Activated CD8-positive, alpha-beta T cell treated with anti-CD3 and anti-CD28 coated beads, Interleukin-2, amount 10 ng/mL, durations not matched to agents 7 days and 5 days (primary cell): ENCODE data around the gene CRMP1. TPM values are rescaled to one million over a fixed set of nuclear protein-coding genes. Genes with fewer than 3 reads are reported as not detected.

Experiments
- ATAC-seq: fragments of 150-1000 bp; cut with Tn5 transposase; one replicate; pipeline ENCODE4 v1.10.0; 2021; ENCODE audit warnings: moderate library complexity
- CTCF ChIA-PET: fragments of 350-600 bp; sonication (Branson Sonifier 250); formaldehyde crosslinking; loops from one replicate; lab custom pipeline; 2021; ENCODE audit warnings: antibody characterized with exemption; lab: Charles Lee
- POLR2A ChIA-PET: fragments of 350-600 bp; sonication (Branson Sonifier 250); formaldehyde crosslinking; loops from one replicate; lab custom pipeline; 2021; ENCODE audit warnings: antibody characterized with exemption; lab: Charles Lee
- DNase-seq: peaks from one replicate; pipeline ENCODE4 v3.0.0-alpha.2; 2020
- H3K27ac Mint-ChIP-seq: one replicate; pipeline ENCODE4 v1.8.0; 2021; ENCODE audit warnings: mild to moderate bottlenecking, mixed read lengths
- H3K27me3 Mint-ChIP-seq: one replicate; pipeline ENCODE4 v1.8.0; 2021; ENCODE audit warnings: low read depth, mixed read lengths
- H3K36me3 Mint-ChIP-seq: one replicate; pipeline ENCODE4 v1.8.0; 2021; ENCODE audit warnings: low read depth, mixed read lengths
- H3K4me1 Mint-ChIP-seq: one replicate; pipeline ENCODE4 v1.8.0; 2021; ENCODE audit warnings: low read depth, mixed read lengths
- H3K4me3 Mint-ChIP-seq: one replicate; pipeline ENCODE4 v1.8.0; 2021; ENCODE audit warnings: mild to moderate bottlenecking, mixed read lengths
- H3K9me3 Mint-ChIP-seq: one replicate; pipeline ENCODE4 v1.8.0; 2022; ENCODE audit warnings: mixed read lengths; ENCODE audit not compliant: insufficient read depth
- total RNA-seq, 2 experiments: library from RNA; stranded (reverse); gene quantifications; one replicate each; pipeline ENCODE4 v1.2.3, GENCODE V29; 2021

The CRMP1 gene
- total RNA-seq, 2 experiments from 2014 or later, result not detected

DNA sequence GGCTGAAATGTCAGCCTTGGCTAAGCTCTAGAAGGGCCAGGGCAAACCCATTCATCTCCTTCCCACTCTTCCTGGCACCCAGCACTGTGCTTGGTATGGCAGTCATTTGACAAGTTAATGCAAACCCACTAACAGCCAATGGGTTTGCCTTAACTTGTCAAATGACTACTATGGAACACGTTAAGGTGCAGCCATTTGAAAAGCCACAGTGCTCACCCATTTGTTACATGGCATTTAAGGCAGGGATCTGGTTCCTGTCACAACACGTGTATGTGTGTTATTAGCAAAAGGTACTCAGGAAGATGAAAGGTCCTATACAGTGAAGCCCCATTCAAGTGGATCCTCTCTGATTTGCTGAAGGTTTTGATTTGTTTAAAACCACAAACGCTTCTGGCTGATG lies 7.2 kb downstream of the CRMP1 start:
- Mint-ChIP-seq H3K4me1 (peaks cover 7% of the 10 kb centered on the region), H3K9me3 (no peaks in the 10 kb centered on the region), H3K27ac (no peak overlapping the region), H3K4me3 (no peak overlapping the region), H3K27me3 (peaks cover 52% of the 10 kb centered on the region), H3K36me3 (no peaks in the 10 kb centered on the region)
- no peak for DNase-seq
- POLR2A ChIA-PET, result no interaction called here
- ATAC-seq, result no peak
- CTCF ChIA-PET, result no interaction called here

- H3K27ac Mint-ChIP-seq, result no peak overlapping the region
- no peaks in the 10 kb centered on the region for H3K36me3 Mint-ChIP-seq
- ChIA-PET POLR2A (no interaction called here), CTCF (no interaction called here)
- H3K4me3 Mint-ChIP-seq, result no peak overlapping the region
- no peaks in the 10 kb centered on the region for H3K9me3 Mint-ChIP-seq
- peaks cover 51% of the 10 kb centered on the region for H3K27me3 Mint-ChIP-seq
- DNase-seq, result no peak
- ATAC-seq, result no peak
- H3K4me1 Mint-ChIP-seq, result peaks cover 7% of the 10 kb centered on the region
Observed at GRCh38 chr4:5884796-5885195, 8.1 kb downstream of the CRMP1 start.

DNA sequence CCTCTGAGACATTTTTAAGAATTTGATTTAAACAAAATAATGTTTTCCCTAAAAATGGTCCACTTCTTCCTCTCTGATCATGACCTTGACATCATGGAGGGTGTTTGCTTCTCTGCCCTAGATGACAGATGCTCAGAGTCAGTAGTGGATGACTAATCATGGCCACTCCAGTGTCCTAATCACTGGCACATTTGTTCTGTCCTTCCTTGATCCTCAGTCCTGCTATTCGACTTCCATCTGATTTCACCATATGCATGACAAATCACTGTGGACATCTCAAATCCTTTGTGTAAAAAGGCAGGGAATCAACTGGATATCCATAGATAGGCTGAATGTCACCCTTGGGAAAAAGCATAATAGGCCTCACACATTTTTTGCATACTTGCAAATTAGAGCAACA lies 9.0 kb downstream of the CRMP1 start:
- peaks cover 6% of the 10 kb centered on the region for H3K4me1 Mint-ChIP-seq
- H3K27ac Mint-ChIP-seq, result no peak overlapping the region
- no peaks in the 10 kb centered on the region for H3K36me3 Mint-ChIP-seq
- CTCF ChIA-PET, result no interaction called here
- H3K27me3 Mint-ChIP-seq, result peaks cover 45% of the 10 kb centered on the region
- POLR2A ChIA-PET, result no interaction called here
- ATAC-seq, result no peak
- DNase-seq, result no peak
- no peak overlapping the region for H3K4me3 Mint-ChIP-seq
- no peaks in the 10 kb centered on the region for H3K9me3 Mint-ChIP-seq

GRCh38 chr4:5882947-5883346 lies 9.9 kb downstream of the CRMP1 start:
- Mint-ChIP-seq H3K9me3 (no peaks in the 10 kb centered on the region), H3K27me3 (peaks cover 42% of the 10 kb centered on the region), H3K27ac (no peak overlapping the region), H3K36me3 (no peaks in the 10 kb centered on the region), H3K4me3 (no peak overlapping the region), H3K4me1 (peaks cover 4% of the 10 kb centered on the region)
- ChIA-PET CTCF (no interaction called here), POLR2A (no interaction called here)
- no peak for DNase-seq
- ATAC-seq, result no peak

DNA sequence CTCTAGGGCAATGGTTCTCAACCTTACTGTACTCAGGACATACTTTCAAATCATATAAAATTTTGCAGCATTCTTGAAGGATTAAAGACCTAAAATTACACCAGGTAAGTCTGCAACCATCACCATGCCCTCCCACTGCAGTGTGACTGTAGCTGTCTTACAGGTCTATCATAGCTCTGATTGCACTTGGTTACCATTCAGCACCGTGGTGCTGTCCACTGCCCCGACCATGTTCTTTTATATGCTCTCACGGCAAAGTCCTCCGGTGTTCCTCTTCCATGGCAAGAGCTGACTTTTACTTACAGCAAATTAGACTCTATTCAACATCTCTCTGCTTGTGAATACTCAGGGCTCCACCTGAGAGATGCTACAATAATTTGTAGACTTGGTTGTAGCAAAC lies 11.5 kb downstream of the CRMP1 start:
- Mint-ChIP-seq H3K27me3 (peaks cover 31% of the 10 kb centered on the region), H3K9me3 (no peaks in the 10 kb centered on the region), H3K4me1 (no peaks in the 10 kb centered on the region), H3K4me3 (no peak overlapping the region), H3K27ac (no peak overlapping the region), H3K36me3 (no peaks in the 10 kb centered on the region)
- ATAC-seq (no peak), DNase-seq (no peak)
- ChIA-PET CTCF (interaction anchor here (1.0 kb wide), 1 partner anchor 11 kb away, joined by 3 read pairs; no protein-coding TSS in a partner anchor), POLR2A (no interaction called here)

DNA sequence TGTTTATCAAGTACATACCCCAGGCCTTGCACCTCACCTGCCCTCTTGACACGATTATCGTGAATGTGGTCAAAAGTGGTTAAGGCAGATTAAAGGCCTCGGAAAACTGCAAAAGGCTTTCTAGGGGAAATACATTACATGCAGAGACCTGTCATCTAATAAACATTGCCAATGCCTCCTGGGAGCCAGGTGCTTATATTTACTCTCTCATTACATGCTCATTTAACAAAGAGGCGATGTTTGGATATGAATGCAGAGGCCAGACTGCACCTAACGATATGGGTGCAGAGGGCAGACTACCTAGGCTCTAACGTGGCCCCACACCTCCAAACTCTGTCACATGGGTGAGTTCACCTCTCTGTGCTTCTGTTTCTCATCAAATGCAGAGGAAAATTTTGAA lies 14.5 kb downstream of the CRMP1 start:
- H3K27ac Mint-ChIP-seq, result no peak overlapping the region
- no peaks in the 10 kb centered on the region for H3K9me3 Mint-ChIP-seq
- no peaks in the 10 kb centered on the region for H3K36me3 Mint-ChIP-seq
- H3K4me1 Mint-ChIP-seq, result no peaks in the 10 kb centered on the region
- peaks cover 20% of the 10 kb centered on the region for H3K27me3 Mint-ChIP-seq
- ChIA-PET POLR2A (no interaction called here), CTCF (no interaction called here)
- H3K4me3 Mint-ChIP-seq, result no peak overlapping the region
- ATAC-seq (no peak), DNase-seq (no peak)

GRCh38 chr4:5877392-5877791 lies 15.5 kb downstream of the CRMP1 start:
- no peaks in the 10 kb centered on the region for H3K36me3 Mint-ChIP-seq
- ChIA-PET CTCF (no interaction called here), POLR2A (no interaction called here)
- no peak overlapping the region for H3K4me3 Mint-ChIP-seq
- no peak for DNase-seq
- ATAC-seq, result no peak
- peaks cover 16% of the 10 kb centered on the region for H3K27me3 Mint-ChIP-seq
- no peaks in the 10 kb centered on the region for H3K4me1 Mint-ChIP-seq
- no peak overlapping the region for H3K27ac Mint-ChIP-seq
- no peaks in the 10 kb centered on the region for H3K9me3 Mint-ChIP-seq

- Mint-ChIP-seq H3K4me1 (peaks cover 9% of the 10 kb centered on the region), H3K27me3 (peaks cover 11% of the 10 kb centered on the region), H3K9me3 (peaks cover 3% of the 10 kb centered on the region), H3K4me3 (no peak overlapping the region), H3K27ac (no peak overlapping the region), H3K36me3 (no peaks in the 10 kb centered on the region)
- CTCF ChIA-PET, result no interaction called here
- POLR2A ChIA-PET, result no interaction called here
- DNase-seq (no peak), ATAC-seq (no peak)
Observed at GRCh38 chr4:5874811-5875449, 18.0 kb downstream of the CRMP1 start.

DNA sequence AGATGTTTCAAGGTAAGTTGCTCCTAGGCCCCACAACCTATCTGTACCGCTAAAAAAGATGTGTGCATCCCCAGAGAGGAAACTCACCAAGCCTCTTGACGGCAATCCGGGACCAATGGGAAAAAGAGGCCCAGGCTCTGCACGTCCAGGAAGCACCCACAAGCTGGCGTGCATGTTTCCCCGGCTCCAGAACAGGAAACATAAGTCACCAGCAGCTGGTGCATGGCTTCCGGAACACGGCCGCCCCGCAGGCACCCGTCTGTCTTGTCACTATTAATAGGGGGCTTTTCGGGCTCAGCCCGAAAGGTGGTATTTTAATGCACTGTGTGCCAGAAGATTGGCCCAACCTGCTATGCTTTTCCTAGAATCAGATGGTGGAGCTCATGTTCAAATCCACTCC lies 22.2 kb downstream of the CRMP1 start:
- Mint-ChIP-seq H3K27me3 (peaks cover 13% of the 10 kb centered on the region), H3K4me1 (peaks cover 25% of the 10 kb centered on the region), H3K4me3 (no peak overlapping the region), H3K9me3 (peaks cover 3% of the 10 kb centered on the region), H3K27ac (no peak overlapping the region), H3K36me3 (no peaks in the 10 kb centered on the region)
- ChIA-PET CTCF (interaction anchor here (1.2 to 1.4 kb wide), 2 partner anchors 10 to 46 kb away, joined by 3 read pairs; no protein-coding TSS in a partner anchor), POLR2A (no interaction called here)
- DNase-seq (no peak), ATAC-seq (no peak)

GRCh38 chr4:5869966-5870619 lies 22.8 kb downstream of the CRMP1 start:
- Mint-ChIP-seq H3K4me3 (no peak overlapping the region), H3K9me3 (peaks cover 3% of the 10 kb centered on the region), H3K4me1 (peaks cover 27% of the 10 kb centered on the region), H3K27ac (no peak overlapping the region), H3K27me3 (peaks cover 13% of the 10 kb centered on the region), H3K36me3 (no peaks in the 10 kb centered on the region)
- ChIA-PET CTCF (interaction anchor here (1.2 to 1.4 kb wide), 2 partner anchors 11 to 46 kb away, joined by 3 read pairs; no protein-coding TSS in a partner anchor), POLR2A (no interaction called here)
- ATAC-seq (no peak), DNase-seq (no peak)

GRCh38 chr4:5867866-5868265 lies 25.0 kb downstream of the CRMP1 start:
- ChIA-PET CTCF (no interaction called here), POLR2A (no interaction called here)
- no peaks in the 10 kb centered on the region for H3K36me3 Mint-ChIP-seq
- H3K4me3 Mint-ChIP-seq, result no peak overlapping the region
- ATAC-seq (no peak), DNase-seq (no peak)
- H3K27me3 Mint-ChIP-seq, result peaks cover 8% of the 10 kb centered on the region
- H3K4me1 Mint-ChIP-seq, result peaks cover 43% of the 10 kb centered on the region
- no peak overlapping the region for H3K27ac Mint-ChIP-seq
- H3K9me3 Mint-ChIP-seq, result peaks cover 3% of the 10 kb centered on the region

GRCh38 chr4:5866841-5867813 lies 25.8 kb downstream of the CRMP1 start:
- ChIA-PET POLR2A (no interaction called here), CTCF (no interaction called here)
- H3K36me3 Mint-ChIP-seq, result no peaks in the 10 kb centered on the region
- peak overlapping the region; percentile 7 for H3K4me3 Mint-ChIP-seq
- peaks cover 43% of the 10 kb centered on the region for H3K4me1 Mint-ChIP-seq
- peaks cover 8% of the 10 kb centered on the region for H3K27me3 Mint-ChIP-seq
- DNase-seq, result no peak
- peak overlapping the region; percentile 27 for H3K27ac Mint-ChIP-seq
- ATAC-seq, result no peak
- H3K9me3 Mint-ChIP-seq, result peaks cover 3% of the 10 kb centered on the region
